ENCODE results near the gene DNAL1. TPM values are rescaled to one million over a fixed set of nuclear protein-coding genes. Genes with fewer than 3 reads are reported as not detected.
A peak's percentile ranks its signal among the peaks of the same experiment; 100 is the strongest.

The DNAL1 gene
- polyA plus RNA-seq, 1 donor (not counting 4 experiments of a cell fraction or from before 2014, with no cell fraction given) = 8.4 TPM

DNA sequence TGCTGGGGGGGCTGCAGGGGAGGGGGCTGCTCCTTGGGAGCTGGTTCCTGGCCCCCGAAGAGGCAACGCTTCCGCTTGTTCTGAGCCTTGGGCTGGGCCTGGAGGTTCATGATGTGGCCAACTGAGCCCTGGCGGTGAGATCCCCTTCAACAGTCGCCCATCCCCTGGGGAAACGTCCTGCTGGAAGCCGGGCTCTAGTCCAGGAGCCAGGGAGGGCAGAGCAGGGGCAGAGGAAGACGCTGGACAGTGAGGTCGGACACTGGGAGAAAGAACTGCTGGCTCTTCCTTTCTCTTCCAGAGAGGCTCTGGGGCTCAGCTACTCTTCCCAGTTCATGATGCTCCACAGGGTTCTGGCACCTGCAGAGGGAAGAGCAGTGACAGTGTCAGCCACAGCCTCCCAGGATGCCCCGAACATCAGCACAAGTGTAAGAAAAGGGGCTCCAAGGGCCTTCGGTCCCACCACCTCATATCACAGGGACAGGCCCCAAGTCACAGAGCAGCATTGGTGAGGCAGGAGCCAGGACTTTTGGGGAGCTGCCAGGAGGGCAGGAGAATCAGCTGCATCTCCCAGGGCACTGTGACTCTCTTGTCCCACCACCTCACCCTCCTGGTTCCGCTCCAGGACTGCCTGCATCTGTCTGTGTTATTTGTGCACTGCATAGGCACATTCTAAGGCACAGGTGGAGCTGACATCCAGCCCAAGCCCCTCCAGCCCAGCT, 95.3 kb downstream of the DNAL1 start:
- no peak for TF ChIP-seq EZH2 (IDR thresholded peaks at IDR 0.05; ENCODE audit: low read length)
- TF ChIP-seq, protein P1, sequence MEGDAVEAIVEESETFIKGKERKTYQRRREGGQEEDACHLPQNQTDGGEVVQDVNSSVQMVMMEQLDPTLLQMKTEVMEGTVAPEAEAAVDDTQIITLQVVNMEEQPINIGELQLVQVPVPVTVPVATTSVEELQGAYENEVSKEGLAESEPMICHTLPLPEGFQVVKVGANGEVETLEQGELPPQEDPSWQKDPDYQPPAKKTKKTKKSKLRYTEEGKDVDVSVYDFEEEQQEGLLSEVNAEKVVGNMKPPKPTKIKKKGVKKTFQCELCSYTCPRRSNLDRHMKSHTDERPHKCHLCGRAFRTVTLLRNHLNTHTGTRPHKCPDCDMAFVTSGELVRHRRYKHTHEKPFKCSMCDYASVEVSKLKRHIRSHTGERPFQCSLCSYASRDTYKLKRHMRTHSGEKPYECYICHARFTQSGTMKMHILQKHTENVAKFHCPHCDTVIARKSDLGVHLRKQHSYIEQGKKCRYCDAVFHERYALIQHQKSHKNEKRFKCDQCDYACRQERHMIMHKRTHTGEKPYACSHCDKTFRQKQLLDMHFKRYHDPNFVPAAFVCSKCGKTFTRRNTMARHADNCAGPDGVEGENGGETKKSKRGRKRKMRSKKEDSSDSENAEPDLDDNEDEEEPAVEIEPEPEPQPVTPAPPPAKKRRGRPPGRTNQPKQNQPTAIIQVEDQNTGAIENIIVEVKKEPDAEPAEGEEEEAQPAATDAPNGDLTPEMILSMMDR (optimal IDR thresholded peaks at IDR 0.05 in 1 of 3, IDR thresholded peaks at IDR 0.05 in 1 of 3, conservative IDR thresholded peaks at IDR 0.05 in 1 of 3; ENCODE audit: extremely low read depth in 1 of 3, insufficient read depth in 2 of 3, low read length in 3 of 3) = no peak
- Histone ChIP-seq H3K4me1 (ENCODE audit: control insufficient read depth, extremely low read depth, insufficient read depth, low read length) (peaks cover 54% of the 10 kb centered on the region), H3K27ac (ENCODE audit: control insufficient read depth, insufficient read depth, low read length) (peak overlapping the region; percentile 42), H3K27me3 (ENCODE audit: control insufficient read depth, extremely low read depth, insufficient read depth, low read length) (no peaks in the 10 kb centered on the region), H3K79me2 (ENCODE audit: control insufficient read depth, insufficient read depth, low read length) (peaks cover 81% of the 10 kb centered on the region), H3K36me3 (ENCODE audit: control insufficient read depth in 2 of 2, extremely low read depth in 1 of 2, insufficient read depth in 2 of 2, low read length in 2 of 2) (peaks cover 22 to 41% of the 10 kb centered on the region in 2 experiments), H3K9me3 (ENCODE audit: control insufficient read depth, low read depth, low read length) (no peaks in the 10 kb centered on the region), H3K9ac (ENCODE audit: control insufficient read depth, extremely low read depth, insufficient read depth, low read length) (peak overlapping the region; percentile 42), H3K9me1 (ENCODE audit: control insufficient read depth, extremely low read depth, insufficient read depth, low read length) (peaks cover 13% of the 10 kb centered on the region), H3K4me2 (ENCODE audit: control insufficient read depth, extremely low read depth, insufficient read depth, low read depth, low read length) (peak overlapping the region; percentile 93), H3K4me3 (ENCODE audit: control insufficient read depth in 2 of 3, extremely low read depth in 1 of 3, insufficient read depth in 2 of 3, low read depth in 1 of 3, low read length in 3 of 3) (no peak overlapping the region), H2AFZ (ENCODE audit: control insufficient read depth, low read length) (no peak overlapping the region), H4K20me1 (ENCODE audit: control insufficient read depth, extremely low read depth, insufficient read depth, low read length) (peaks cover 22% of the 10 kb centered on the region)
- FAIRE-seq (no peak), DNase-seq (ENCODE audit: low read depth, low spot score) (no peak)
- dilution Hi-C loops (cut with MboI; ENCODE audit: extremely low pct_ligation_motif_present, low sequenced_read_pairs) = no loop called here

DNA sequence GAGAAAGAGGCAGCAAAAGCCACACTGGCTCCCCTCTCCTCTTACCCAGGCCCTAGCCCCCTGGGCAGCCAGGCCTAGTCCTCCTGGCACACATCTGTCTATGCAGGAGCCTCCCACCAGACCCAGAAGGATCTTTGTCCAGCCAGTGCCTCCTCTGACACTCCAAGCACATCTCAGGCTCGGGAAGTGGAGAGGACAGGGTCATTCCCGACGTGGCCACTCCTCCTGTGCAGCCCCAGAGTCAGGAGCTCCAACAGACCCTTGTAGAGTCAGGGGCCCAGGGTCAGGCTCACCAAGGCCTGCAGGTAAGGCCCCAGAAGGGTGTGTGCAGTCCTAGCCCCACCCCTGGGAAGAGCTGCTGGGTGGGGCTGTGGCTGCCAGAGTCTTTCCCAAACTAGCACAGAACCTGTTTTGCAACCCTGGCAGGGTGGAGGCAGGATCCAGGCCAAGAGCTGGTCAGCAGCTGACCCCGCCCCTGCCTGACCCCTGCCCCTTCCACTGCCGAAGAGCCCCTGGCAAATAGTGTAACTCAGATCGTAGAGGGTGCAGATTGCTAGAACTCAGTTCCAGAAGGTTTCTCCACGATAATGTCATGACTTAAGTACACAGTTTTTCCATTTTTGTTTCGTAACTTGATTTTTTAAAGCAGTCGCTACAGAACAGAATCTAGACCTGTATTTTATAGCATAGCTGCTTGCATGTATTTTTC, 96.0 kb downstream of the DNAL1 start:
- dilution Hi-C loops (cut with MboI; ENCODE audit: extremely low pct_ligation_motif_present, low sequenced_read_pairs) = no loop called here
- H4K20me1 ChIP-seq (ENCODE audit: control insufficient read depth, extremely low read depth, insufficient read depth, low read length) = peaks cover 22% of the 10 kb centered on the region
- peak overlapping the region; percentile 75 for H3K9ac ChIP-seq (ENCODE audit: control insufficient read depth, extremely low read depth, insufficient read depth, low read length)

More for the DNA sequence above, 96.0 kb downstream of the DNAL1 start:
- Histone ChIP-seq H3K79me2 (ENCODE audit: control insufficient read depth, insufficient read depth, low read length) (peaks cover 83% of the 10 kb centered on the region), H3K9me3 (ENCODE audit: control insufficient read depth, low read depth, low read length) (no peaks in the 10 kb centered on the region), H3K4me3 (ENCODE audit: control insufficient read depth in 2 of 3, extremely low read depth in 1 of 3, insufficient read depth in 2 of 3, low read depth in 1 of 3, low read length in 3 of 3) (peak overlapping the region in 2 of 3 experiments; percentile 49 to 62), H3K4me2 (ENCODE audit: control insufficient read depth, extremely low read depth, insufficient read depth, low read depth, low read length) (peak overlapping the region; percentile 93), H3K27me3 (ENCODE audit: control insufficient read depth, extremely low read depth, insufficient read depth, low read length) (no peaks in the 10 kb centered on the region), H3K36me3 (ENCODE audit: control insufficient read depth in 2 of 2, extremely low read depth in 1 of 2, insufficient read depth in 2 of 2, low read length in 2 of 2) (peaks cover 20 to 38% of the 10 kb centered on the region in 2 experiments), H2AFZ (ENCODE audit: control insufficient read depth, low read length) (no peak overlapping the region), H3K27ac (ENCODE audit: control insufficient read depth, insufficient read depth, low read length) (peak overlapping the region; percentile 89), H3K9me1 (ENCODE audit: control insufficient read depth, extremely low read depth, insufficient read depth, low read length) (peaks cover 14% of the 10 kb centered on the region), H3K4me1 (ENCODE audit: control insufficient read depth, extremely low read depth, insufficient read depth, low read length) (peaks cover 61% of the 10 kb centered on the region)
- no peak for TF ChIP-seq EZH2 (IDR thresholded peaks at IDR 0.05; ENCODE audit: low read length)
- TF ChIP-seq, protein P1 (optimal IDR thresholded peaks at IDR 0.05 in 1 of 3, IDR thresholded peaks at IDR 0.05 in 1 of 3, conservative IDR thresholded peaks at IDR 0.05 in 1 of 3; ENCODE audit: extremely low read depth in 1 of 3, insufficient read depth in 2 of 3, low read length in 3 of 3) = no peak
- no peak for DNase-seq (ENCODE audit: low read depth, low spot score)
- peak; percentile 53 for FAIRE-seq

Measured in keratinocyte (primary cell).